ENCODE results near the gene PRELID1. TPM values are rescaled to one million over a fixed set of nuclear protein-coding genes. Genes with fewer than 3 reads are reported as not detected.

Gene PRELID1
- total RNA-seq, 1 donor from 2014 or later = 88.2 TPM

GRCh38 chr5:177264178-177264577, 39.4 kb upstream of the PRELID1 start:
- no peaks in the 10 kb centered on the region for H3K36me3 Mint-ChIP-seq (ENCODE audit: unreplicated experiment)
- no peaks in the 10 kb centered on the region for H3K4me1 Mint-ChIP-seq (ENCODE audit: low read depth, unreplicated experiment)
- DNase-seq = no peak
- TF ChIP-seq CTCF (IDR thresholded peaks at IDR 0.05; ENCODE audit: partially characterized antibody, unreplicated experiment) = no peak
- H3K27me3 Mint-ChIP-seq (ENCODE audit: unreplicated experiment) = peaks cover 4% of the 10 kb centered on the region
- H3K9me3 Mint-ChIP-seq (ENCODE audit: unreplicated experiment) = no peaks in the 10 kb centered on the region
- H3K4me3 Mint-ChIP-seq (ENCODE audit: unreplicated experiment) = no peak overlapping the region
- no peak overlapping the region for H3K27ac Mint-ChIP-seq (ENCODE audit: unreplicated experiment)

GRCh38 chr5:177265395-177265794, 38.2 kb upstream of the PRELID1 start:
- no peak for DNase-seq
- no peak overlapping the region for H3K27ac Mint-ChIP-seq (ENCODE audit: unreplicated experiment)
- no peaks in the 10 kb centered on the region for H3K9me3 Mint-ChIP-seq (ENCODE audit: unreplicated experiment)
- TF ChIP-seq CTCF (IDR thresholded peaks at IDR 0.05; ENCODE audit: partially characterized antibody, unreplicated experiment) = no peak
- H3K27me3 Mint-ChIP-seq (ENCODE audit: unreplicated experiment) = peaks cover 2% of the 10 kb centered on the region
- no peaks in the 10 kb centered on the region for H3K4me1 Mint-ChIP-seq (ENCODE audit: low read depth, unreplicated experiment)
- no peaks in the 10 kb centered on the region for H3K36me3 Mint-ChIP-seq (ENCODE audit: unreplicated experiment)
- no peak overlapping the region for H3K4me3 Mint-ChIP-seq (ENCODE audit: unreplicated experiment)

GRCh38 chr5:177269232-177269895, 34.2 kb upstream of the PRELID1 start:
- TF ChIP-seq CTCF (IDR thresholded peaks at IDR 0.05; ENCODE audit: partially characterized antibody, unreplicated experiment) = no peak
- Mint-ChIP-seq H3K36me3 (ENCODE audit: unreplicated experiment) (no peaks in the 10 kb centered on the region), H3K4me1 (ENCODE audit: low read depth, unreplicated experiment) (no peaks in the 10 kb centered on the region), H3K27me3 (ENCODE audit: unreplicated experiment) (peaks cover 2% of the 10 kb centered on the region), H3K27ac (ENCODE audit: unreplicated experiment) (no peak overlapping the region), H3K9me3 (ENCODE audit: unreplicated experiment) (peaks cover 4% of the 10 kb centered on the region), H3K4me3 (ENCODE audit: unreplicated experiment) (no peak overlapping the region)
- DNase-seq = no peak

GRCh38 chr5:177269976-177270375, 33.6 kb upstream of the PRELID1 start:
- H3K4me3 Mint-ChIP-seq (ENCODE audit: unreplicated experiment) = no peak overlapping the region
- H3K27me3 Mint-ChIP-seq (ENCODE audit: unreplicated experiment) = peaks cover 2% of the 10 kb centered on the region
- H3K27ac Mint-ChIP-seq (ENCODE audit: unreplicated experiment) = no peak overlapping the region
- H3K4me1 Mint-ChIP-seq (ENCODE audit: low read depth, unreplicated experiment) = no peaks in the 10 kb centered on the region
- no peak for TF ChIP-seq CTCF (IDR thresholded peaks at IDR 0.05; ENCODE audit: partially characterized antibody, unreplicated experiment)
- peaks cover 4% of the 10 kb centered on the region for H3K9me3 Mint-ChIP-seq (ENCODE audit: unreplicated experiment)
- no peak for DNase-seq
- no peaks in the 10 kb centered on the region for H3K36me3 Mint-ChIP-seq (ENCODE audit: unreplicated experiment)

GRCh38 chr5:177270653-177271052, 32.9 kb upstream of the PRELID1 start:
- peaks cover 2% of the 10 kb centered on the region for H3K27me3 Mint-ChIP-seq (ENCODE audit: unreplicated experiment)
- H3K36me3 Mint-ChIP-seq (ENCODE audit: unreplicated experiment) = no peaks in the 10 kb centered on the region
- no peak overlapping the region for H3K4me3 Mint-ChIP-seq (ENCODE audit: unreplicated experiment)
- DNase-seq = no peak
- no peaks in the 10 kb centered on the region for H3K4me1 Mint-ChIP-seq (ENCODE audit: low read depth, unreplicated experiment)
- peaks cover 4% of the 10 kb centered on the region for H3K9me3 Mint-ChIP-seq (ENCODE audit: unreplicated experiment)
- H3K27ac Mint-ChIP-seq (ENCODE audit: unreplicated experiment) = no peak overlapping the region
- TF ChIP-seq CTCF (IDR thresholded peaks at IDR 0.05; ENCODE audit: partially characterized antibody, unreplicated experiment) = no peak

Measured in glutamatergic neuron (in vitro differentiated cells).